Liver (tissue), 3 donors: ENCODE data around the gene PDZD2.

Source experiments
- CTCF ChIP-seq: fragments of 150-350 bp; IDR thresholded peaks from 2 replicates; pipeline ENCODE4 v1.5.1; 2017; ENCODE audit warnings: improper control_type of control experiment, low read depth, low read length; ENCODE audit not compliant: missing input control
- GABPA ChIP-seq, 2 donors: IDR thresholded peaks in 1 of 2; conservative IDR thresholded peaks in 1 of 2; 2 replicates each; pipeline ENCODE4 v1.6.1; 2016; ENCODE audit warnings: antibody characterized with exemption in 2 of 2, mild to moderate bottlenecking in 1 of 2, moderate library complexity in 1 of 2
- HNF4A ChIP-seq, 2 donors: conservative IDR thresholded peaks; 2 replicates each; pipeline ENCODE4 v1.6.1; 2016; ENCODE audit warnings: antibody characterized with exemption in 2 of 2, mild to moderate bottlenecking in 2 of 2
- MAX ChIP-seq: IDR thresholded peaks from 2 replicates; pipeline ENCODE4 v1.6.1; 2016; ENCODE audit warnings: antibody characterized with exemption
- NR2F2 ChIP-seq: IDR thresholded peaks from 2 replicates; pipeline ENCODE4 v1.6.1; 2016; ENCODE audit warnings: antibody characterized with exemption
- RAD21 ChIP-seq, 2 donors: IDR thresholded peaks; 2 replicates each; pipeline ENCODE4 v1.6.1; 2016; ENCODE audit warnings: antibody characterized with exemption in 2 of 2, mild to moderate bottlenecking in 2 of 2
- RXRA ChIP-seq, 2 donors: IDR thresholded peaks; 2 replicates each; pipeline ENCODE4 v1.6.1; 2017 to 2018; ENCODE audit warnings: antibody characterized with exemption in 2 of 2, mild to moderate bottlenecking in 1 of 2
- SP1 ChIP-seq: IDR thresholded peaks from 2 replicates; pipeline ENCODE4 v1.6.1; 2018; ENCODE audit warnings: antibody characterized with exemption, mild to moderate bottlenecking
- TAF1 ChIP-seq: conservative IDR thresholded peaks from 2 replicates; pipeline ENCODE4 v1.6.1; 2016; ENCODE audit warnings: antibody characterized with exemption, mild to moderate bottlenecking
- YY1 ChIP-seq: IDR thresholded peaks from 2 replicates; pipeline ENCODE4 v1.6.1; 2016; ENCODE audit warnings: antibody characterized with exemption, mild to moderate bottlenecking
- TF ChIP-seq, protein P1 (sequence below): IDR thresholded peaks from 2 replicates; pipeline ENCODE4 v1.6.1; 2016; ENCODE audit warnings: antibody characterized with exemption
- donor health status: healthy.
- donor health status: healthy.

GRCh38 chr5:31614151-31615020, 24.5 kb upstream of the PDZD2 start:
- TF ChIP-seq TAF1 = no peak
- TF ChIP-seq RXRA (IDR thresholded peaks at IDR 0.05) = no peak
- TF ChIP-seq YY1 = no peak
- no peak for TF ChIP-seq CTCF
- TF ChIP-seq MAX = no peak
- no peak for TF ChIP-seq HNF4A (conservative IDR thresholded peaks at IDR 0.05)
- TF ChIP-seq GABPA (IDR thresholded peaks at IDR 0.05 in 1 of 2, conservative IDR thresholded peaks at IDR 0.05 in 1 of 2) = no peak
- TF ChIP-seq SP1 = no peak
- TF ChIP-seq RAD21 (IDR thresholded peaks at IDR 0.05) = no peak
- no peak for TF ChIP-seq NR2F2
- TF ChIP-seq, protein P1, sequence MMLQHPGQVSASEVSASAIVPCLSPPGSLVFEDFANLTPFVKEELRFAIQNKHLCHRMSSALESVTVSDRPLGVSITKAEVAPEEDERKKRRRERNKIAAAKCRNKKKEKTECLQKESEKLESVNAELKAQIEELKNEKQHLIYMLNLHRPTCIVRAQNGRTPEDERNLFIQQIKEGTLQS = no peak
